Colonic mucosa (tissue), 4 donors: ENCODE measurements around the gene PURA. TPM values are rescaled to one million over a fixed set of nuclear protein-coding genes. Genes with fewer than 3 reads are reported as not detected.

Experiments
- DNase-seq: peaks from one replicate; pipeline ENCODE4 v3.0.0-alpha.2; 2020
- H3K27ac ChIP-seq: fragments of 200-600 bp; one replicate; pipeline ENCODE4 v1.8.0; 2021
- H3K27me3 ChIP-seq: fragments of 200-600 bp; one replicate; pipeline ENCODE4 v1.8.0; 2021
- H3K36me3 ChIP-seq: fragments of 200-600 bp; one replicate; pipeline ENCODE4 v1.8.0; 2021
- H3K4me1 ChIP-seq: fragments of 200-600 bp; one replicate; pipeline ENCODE4 v1.8.0; 2021; ENCODE audit warnings: mild to moderate bottlenecking
- H3K4me3 ChIP-seq: fragments of 200-600 bp; one replicate; pipeline ENCODE4 v1.8.0; 2021
- H3K9ac ChIP-seq, 2 donors: one replicate each; pipeline ENCODE4 v1.7.0; 2013; ENCODE audit warnings: control low read depth in 2 of 2, low read depth in 2 of 2, low read length in 2 of 2
- H3K9me3 ChIP-seq: fragments of 200-600 bp; one replicate; pipeline ENCODE4 v1.8.0; 2021
- intact Hi-C: fragments of 100-400 bp; cut with DNase I; formaldehyde crosslinking; loops from one replicate; pipeline ENCODE4 v1.14.1; 2022
- total RNA-seq, 2 donors: library from RNA; stranded (reverse); fragmentation: NEBNext Ultra II Directional in 1 of 2; extraction: Animal tissue kit (Norgen Biotek cat#: 25700) in 1 of 2; gene quantifications; one replicate each; pipeline ENCODE4 v1.2.1, GENCODE V29; 2021
- TF ChIP-seq, protein P1 (sequence below): fragments of 200-600 bp; IDR thresholded peaks from one replicate; pipeline ENCODE4 v1.8.0; 2022; ENCODE audit warnings: antibody characterized with exemption, mild to moderate bottlenecking
- donor health status: healthy.
- donor health status: DM: no; HTN: no; CAD: no.
- donor health status: DM: no; HTN: no; CAD: no.

The PURA gene
- total RNA-seq, 2 donors from 2014 or later: 20.5 to 21.6 TPM

DNA sequence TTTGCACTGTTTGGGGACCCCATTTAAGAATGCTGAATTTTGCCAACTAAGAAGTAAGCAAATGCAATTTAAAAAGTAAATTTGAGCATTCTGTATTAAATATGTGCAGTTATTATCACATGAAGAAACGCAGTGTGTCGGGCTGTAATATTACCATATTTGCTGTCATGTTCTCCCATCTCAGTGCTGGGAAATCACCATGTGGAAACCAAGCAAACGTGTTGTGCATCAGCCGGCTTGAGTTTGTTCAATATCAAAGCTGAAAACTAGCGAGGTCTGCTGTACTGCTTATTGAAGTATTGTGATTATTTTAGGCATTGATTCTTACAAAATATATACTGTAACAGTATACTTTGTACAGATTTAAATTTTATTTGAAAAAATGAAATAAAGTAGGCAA lies 14.5 kb downstream of the PURA start:
- Histone ChIP-seq H3K27me3 (no peaks in the 10 kb centered on the region), H3K4me3 (no peak overlapping the region), H3K9me3 (no peaks in the 10 kb centered on the region), H3K9ac (no peak overlapping the region), H3K4me1 (no peaks in the 10 kb centered on the region), H3K27ac (no peak overlapping the region), H3K36me3 (no peaks in the 10 kb centered on the region)
- intact Hi-C loops: no loop called here
- DNase-seq: no peak
- TF ChIP-seq, protein P1, sequence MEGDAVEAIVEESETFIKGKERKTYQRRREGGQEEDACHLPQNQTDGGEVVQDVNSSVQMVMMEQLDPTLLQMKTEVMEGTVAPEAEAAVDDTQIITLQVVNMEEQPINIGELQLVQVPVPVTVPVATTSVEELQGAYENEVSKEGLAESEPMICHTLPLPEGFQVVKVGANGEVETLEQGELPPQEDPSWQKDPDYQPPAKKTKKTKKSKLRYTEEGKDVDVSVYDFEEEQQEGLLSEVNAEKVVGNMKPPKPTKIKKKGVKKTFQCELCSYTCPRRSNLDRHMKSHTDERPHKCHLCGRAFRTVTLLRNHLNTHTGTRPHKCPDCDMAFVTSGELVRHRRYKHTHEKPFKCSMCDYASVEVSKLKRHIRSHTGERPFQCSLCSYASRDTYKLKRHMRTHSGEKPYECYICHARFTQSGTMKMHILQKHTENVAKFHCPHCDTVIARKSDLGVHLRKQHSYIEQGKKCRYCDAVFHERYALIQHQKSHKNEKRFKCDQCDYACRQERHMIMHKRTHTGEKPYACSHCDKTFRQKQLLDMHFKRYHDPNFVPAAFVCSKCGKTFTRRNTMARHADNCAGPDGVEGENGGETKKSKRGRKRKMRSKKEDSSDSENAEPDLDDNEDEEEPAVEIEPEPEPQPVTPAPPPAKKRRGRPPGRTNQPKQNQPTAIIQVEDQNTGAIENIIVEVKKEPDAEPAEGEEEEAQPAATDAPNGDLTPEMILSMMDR: no peak

DNA sequence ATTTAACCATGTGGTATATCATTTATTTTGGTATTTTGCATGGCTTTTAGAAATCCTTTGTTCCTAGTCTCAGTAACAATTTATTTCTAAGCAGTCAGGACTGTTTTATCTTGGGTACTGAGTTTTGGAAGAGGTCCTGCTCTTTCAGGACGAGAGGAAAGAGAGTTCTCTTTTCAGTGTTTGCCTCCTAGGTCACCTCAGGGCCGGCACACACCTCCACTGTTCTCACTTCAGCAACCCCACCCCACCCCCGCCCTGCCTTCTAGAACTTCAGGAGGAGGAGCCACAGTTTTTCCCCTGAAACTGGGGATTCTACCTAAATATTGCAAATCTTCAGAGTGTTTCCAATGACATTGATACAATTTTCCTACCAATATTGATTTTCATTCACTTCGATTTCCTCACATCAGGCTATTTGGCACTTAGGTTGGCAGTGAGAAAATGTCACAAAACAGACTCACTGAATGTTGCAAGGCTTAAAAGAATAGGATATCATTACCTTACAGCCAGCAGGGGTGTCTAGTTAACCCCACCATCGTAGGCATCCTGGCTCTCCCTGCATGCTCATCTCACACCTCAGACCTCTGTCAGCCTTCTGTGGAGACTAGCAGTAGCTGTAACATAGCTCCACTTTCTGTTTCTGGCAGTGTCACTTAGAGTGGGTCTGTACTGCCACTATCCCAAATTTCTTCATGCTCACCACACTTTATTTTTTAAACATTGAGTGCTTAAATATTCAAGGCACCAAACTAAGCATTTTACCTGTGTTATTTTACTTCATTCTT lies 17.2 kb downstream of the PURA start:
- Histone ChIP-seq H3K9me3 (no peaks in the 10 kb centered on the region), H3K4me3 (no peak overlapping the region), H3K9ac (no peak overlapping the region), H3K27me3 (no peaks in the 10 kb centered on the region), H3K4me1 (no peaks in the 10 kb centered on the region), H3K27ac (no peak overlapping the region), H3K36me3 (no peaks in the 10 kb centered on the region)
- no peak for DNase-seq
- TF ChIP-seq, protein P1: no peak
- intact Hi-C loops: no loop called here

DNA sequence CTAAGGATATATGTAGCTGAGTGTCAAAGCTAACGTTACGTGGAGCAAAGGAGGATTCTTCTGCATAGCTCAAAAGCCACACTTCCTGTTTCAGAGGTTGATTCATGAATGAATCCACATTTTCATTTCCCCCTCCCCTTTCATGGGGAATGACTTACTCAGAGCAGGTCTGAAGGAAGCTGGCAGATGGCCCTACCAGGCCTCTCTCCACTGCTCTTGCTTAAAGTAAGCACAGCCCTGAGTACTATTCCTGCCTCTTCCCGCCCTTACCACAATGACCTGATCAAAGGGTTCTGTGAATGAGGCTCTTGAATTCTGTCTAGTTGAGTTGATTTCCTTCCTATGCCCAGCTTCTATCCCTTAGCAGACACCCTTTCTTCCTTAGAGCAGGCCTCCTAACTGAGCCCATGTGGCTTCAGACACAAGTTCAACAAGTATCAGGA lies 18.1 kb downstream of the PURA start:
- Histone ChIP-seq H3K27ac (no peak overlapping the region), H3K4me3 (no peak overlapping the region), H3K36me3 (no peaks in the 10 kb centered on the region), H3K9me3 (no peaks in the 10 kb centered on the region), H3K4me1 (no peaks in the 10 kb centered on the region), H3K27me3 (no peaks in the 10 kb centered on the region), H3K9ac (no peak overlapping the region)
- DNase-seq: no peak
- intact Hi-C loops: no loop called here
- TF ChIP-seq, protein P1: no peak

DNA sequence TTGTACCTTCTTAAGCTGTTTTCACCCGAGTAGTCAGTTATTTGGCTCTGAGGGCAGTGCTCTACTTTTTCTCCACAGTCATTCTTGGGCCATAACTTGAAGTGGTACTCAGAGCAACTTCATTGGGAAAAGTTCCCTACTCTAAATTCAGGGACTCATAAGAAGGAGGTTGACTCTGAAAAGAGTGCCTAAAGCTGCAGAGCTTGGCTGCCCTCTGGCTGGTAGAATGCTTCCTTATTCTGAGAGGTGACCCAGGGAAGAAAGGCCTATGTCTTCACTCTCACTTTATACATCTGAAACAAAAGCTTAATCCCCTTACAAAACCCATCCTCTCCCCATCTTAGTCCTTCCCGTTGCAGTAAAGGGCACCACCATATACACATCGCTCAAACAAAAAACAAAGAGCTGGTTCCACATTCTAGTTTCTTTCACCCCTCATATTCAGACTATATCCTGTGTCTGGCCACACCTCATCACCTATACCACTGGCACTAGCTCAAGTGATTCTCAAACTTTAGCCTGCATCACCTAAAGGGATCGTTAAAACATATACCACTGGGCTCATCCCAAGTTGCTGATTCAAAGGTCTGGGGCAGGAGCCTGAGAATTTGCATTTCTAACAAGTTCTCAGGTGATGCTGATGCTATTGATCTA lies 19.7 kb downstream of the PURA start:
- H3K4me3 ChIP-seq: no peak overlapping the region
- H3K9me3 ChIP-seq: no peaks in the 10 kb centered on the region
- TF ChIP-seq, protein P1: no peak
- H3K27ac ChIP-seq: no peak overlapping the region
- no peak for DNase-seq
- no peaks in the 10 kb centered on the region for H3K36me3 ChIP-seq
- H3K27me3 ChIP-seq: no peaks in the 10 kb centered on the region
- H3K9ac ChIP-seq: no peak overlapping the region
- H3K4me1 ChIP-seq: no peaks in the 10 kb centered on the region
- intact Hi-C loops: no loop called here

DNA sequence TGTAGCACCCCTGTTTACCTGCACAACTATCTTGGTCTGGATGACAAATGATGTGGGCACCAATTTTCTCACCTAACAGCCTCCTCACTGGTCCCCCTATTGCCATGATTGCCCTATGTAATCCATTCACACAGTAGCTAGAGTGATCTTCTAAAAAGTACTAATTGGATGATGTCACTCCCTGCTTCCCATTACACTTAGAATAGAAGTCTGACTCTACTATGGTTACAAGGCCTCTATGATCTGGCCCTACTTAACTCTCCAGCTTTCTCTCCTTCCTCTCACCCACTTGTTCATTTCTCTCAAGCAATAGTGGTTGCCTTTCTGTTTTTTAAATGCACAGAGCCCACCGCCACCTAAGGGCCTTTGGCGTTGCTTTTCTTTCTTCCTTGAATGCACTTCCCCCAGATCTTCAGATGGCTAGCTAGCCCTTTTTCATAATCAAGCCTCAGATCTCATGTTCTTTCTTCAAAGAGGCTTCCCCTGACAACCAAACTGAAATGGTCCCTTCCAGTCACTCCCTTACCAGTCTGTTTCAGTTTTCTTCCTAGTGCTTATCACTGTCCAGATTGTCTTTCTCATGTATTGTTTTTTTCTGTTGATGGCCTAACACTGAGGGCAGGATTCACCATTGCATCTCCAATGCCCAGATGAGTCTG lies 20.5 kb downstream of the PURA start:
- intact Hi-C loops: no loop called here
- Histone ChIP-seq H3K27me3 (no peaks in the 10 kb centered on the region), H3K4me3 (no peak overlapping the region), H3K9ac (no peak overlapping the region), H3K9me3 (no peaks in the 10 kb centered on the region), H3K4me1 (no peaks in the 10 kb centered on the region), H3K27ac (no peak overlapping the region), H3K36me3 (no peaks in the 10 kb centered on the region)
- TF ChIP-seq, protein P1: no peak
- no peak for DNase-seq
